HCT116 (cell line): ENCODE data around the gene OXTR. TPM values are rescaled to one million over a fixed set of nuclear protein-coding genes. Genes with fewer than 3 reads are reported as not detected.

Experiments
- ATAC-seq: fragments of 200-7000 bp; cut with Tn5 transposase; 2 replicates; pipeline ENCODE4 v1.9.1; 2020; ENCODE audit warnings: mild to moderate bottlenecking, moderate library complexity
- BruUV-seq: library from RNA; stranded (reverse); fragments of 400-500 nt; replicated peaks from 2 replicates; lab custom pipeline; 2021; lab: Mats Ljungman, UMichigan
- CTCF ChIA-PET: fragments of 300-600 bp; sonication (Branson Sonifier 250); formaldehyde crosslinking; loops from one replicate; lab custom pipeline; 2021; ENCODE audit warnings: antibody characterized with exemption; lab: Charles Lee
- POLR2A ChIA-PET: fragments of 300-600, 350-600 bp; sonication (Branson Sonifier 250); formaldehyde crosslinking; loops from one replicate; lab custom pipeline; 2021; ENCODE audit warnings: antibody characterized with exemption; lab: Charles Lee
- RAD21 ChIA-PET, 2 experiments: fragments of 300-600 bp; sonication (Branson Sonifier 250); formaldehyde crosslinking; loops; one replicate each; lab custom pipeline; 2023; ENCODE audit warnings: low total read pairs in 2 of 2; ENCODE audit not compliant: uncharacterized antibody in 2 of 2, unreplicated experiment in 2 of 2, low non-redundant PET in 1 of 2; lab: Charles Lee
- DNase-seq: peaks from one replicate; pipeline ENCODE4 v3.0.0-alpha.2; 2010; ENCODE audit warnings: low read depth, low spot score
- H2AFZ ChIP-seq: fragments of 200-600 bp; shearing (Covaris generic), sonication (generic); 2 replicates; pipeline ENCODE4 v1.6.1; 2017; ENCODE audit warnings: low read depth, mixed run types, mixed read lengths, antibody characterized with exemption, low read length; ENCODE audit not compliant: poor library complexity, severe bottlenecking
- H3K27ac ChIP-seq: 2 replicates; pipeline ENCODE4 v1.5.1; 2012; ENCODE audit warnings: low read depth, low read length
- H3K27me3 ChIP-seq: fragments of 200-600 bp; sonication (generic); 2 replicates; pipeline ENCODE4 v1.6.1; 2016; ENCODE audit warnings: mixed run types, low read length, mixed read lengths; ENCODE audit not compliant: insufficient read depth
- H3K36me3 ChIP-seq, 2 experiments: fragments of 200-500 bp in 1 of 2; fragments of 200-600 bp in 1 of 2; sonication (Bioruptor generic) in 1 of 2; sonication (generic) in 1 of 2; 2 replicates each; pipeline versions ENCODE4 v1.5.1 to v1.6.1; 2014 to 2016; ENCODE audit warnings: low read length in 2 of 2, inconsistent platforms in 1 of 2, mixed read lengths in 1 of 2, mixed run types in 1 of 2; ENCODE audit not compliant: insufficient read depth in 2 of 2, control insufficient read depth in 1 of 2
- H3K4me1 ChIP-seq, 2 experiments: fragments of 200-600 bp in 1 of 2; sonication (generic) in 1 of 2; 2 replicates each; pipeline versions ENCODE4 v1.5.1 to v1.6.1; 2012 to 2017; ENCODE audit warnings: low read length in 2 of 2, inconsistent platforms in 1 of 2, mild to moderate bottlenecking in 1 of 2, mixed read lengths in 1 of 2, mixed run types in 1 of 2, moderate library complexity in 1 of 2; ENCODE audit not compliant: insufficient read depth in 2 of 2, control insufficient read depth in 1 of 2
- H3K4me2 ChIP-seq: fragments of 200-600 bp; sonication (generic); 2 replicates; pipeline ENCODE4 v1.6.1; 2017; ENCODE audit warnings: mixed run types, low read length, mixed read lengths
- H3K4me3 ChIP-seq, 2 experiments: fragments of 200-600 bp in 1 of 2; sonication (generic) in 1 of 2; replicated peaks in 1 of 2; 2 replicates each; pipeline ENCODE4 v1.5.1; 2011 to 2016; ENCODE audit warnings: low read length in 2 of 2, control low read depth in 1 of 2, low read depth in 1 of 2, mild to moderate bottlenecking in 1 of 2, mixed read lengths in 1 of 2, mixed run types in 1 of 2
- H3K79me2 ChIP-seq: fragments of 200-600 bp; sonication (generic); 2 replicates; pipeline ENCODE4 v1.6.1; 2017; ENCODE audit warnings: mild to moderate bottlenecking, mixed run types, low read length, moderate library complexity, mixed read lengths; ENCODE audit not compliant: insufficient read depth
- H3K9ac ChIP-seq: fragments of 200-600 bp; sonication (generic); 2 replicates; pipeline ENCODE4 v1.6.1; 2016; ENCODE audit warnings: low read length, mixed read lengths
- H3K9me2 ChIP-seq: fragments of 200-600 bp; sonication (generic), shearing (Covaris generic); 2 replicates; pipeline ENCODE4 v1.6.1; 2017; ENCODE audit warnings: mixed run types, mild to moderate bottlenecking, moderate library complexity; ENCODE audit not compliant: insufficient read depth
- H3K9me3 ChIP-seq, 2 experiments: fragments of 200-500 bp in 1 of 2; fragments of 200-600 bp in 1 of 2; sonication (Bioruptor generic) in 1 of 2; sonication (generic) in 1 of 2; 2 replicates each; pipeline ENCODE4 v1.6.1; 2014 to 2017; ENCODE audit warnings: low read length in 2 of 2, mixed read lengths in 2 of 2, inconsistent platforms in 1 of 2, low read depth in 1 of 2, mild to moderate bottlenecking in 1 of 2, mixed run types in 1 of 2, moderate library complexity in 1 of 2; ENCODE audit not compliant: control insufficient read depth in 1 of 2, insufficient read depth in 1 of 2
- H4K20me1 ChIP-seq: fragments of 200-600 bp; sonication (generic), shearing (Covaris generic); 2 replicates; pipeline ENCODE4 v1.6.1; 2017; ENCODE audit warnings: mixed run types, mild to moderate bottlenecking, moderate library complexity; ENCODE audit not compliant: insufficient read depth
- ATF3 ChIP-seq: IDR thresholded peaks from 2 replicates; pipeline ENCODE4 v1.6.1; 2012
- CEBPB ChIP-seq: IDR thresholded peaks from 2 replicates; pipeline ENCODE4 v1.6.1; 2012; ENCODE audit warnings: low read depth
- FOSL1 ChIP-seq: IDR thresholded peaks from 2 replicates; pipeline ENCODE4 v1.6.1; 2012; ENCODE audit warnings: low read depth
- POLR2AphosphoS5 ChIP-seq: IDR thresholded peaks from 2 replicates; pipeline ENCODE4 v1.6.1; 2011; ENCODE audit warnings: mild to moderate bottlenecking, low read depth, low read length, moderate library complexity
- SIN3A ChIP-seq: IDR thresholded peaks from 2 replicates; pipeline ENCODE4 v1.6.1; 2012; ENCODE audit warnings: low read depth
- SP1 ChIP-seq: IDR thresholded peaks from 2 replicates; pipeline ENCODE4 v1.6.1; 2012; ENCODE audit warnings: low read depth
- SRF ChIP-seq: IDR thresholded peaks from 2 replicates; pipeline ENCODE4 v1.6.1; 2012; ENCODE audit warnings: low read depth
- ZFX ChIP-seq: fragments of 450-650 bp; IDR thresholded peaks from 2 replicates; pipeline ENCODE4 v1.6.1; 2017
- intact Hi-C: fragments of 100-400 bp; cut with micrococcal nuclease; formaldehyde crosslinking; loops from 2 replicates; pipeline ENCODE4 v1.10.0; 2022
- total RNA-seq: library from RNA; stranded (reverse); gene quantifications from one replicate; pipeline ENCODE4 v1.2.1, GENCODE V29; 2021; ENCODE audit not compliant: unreplicated experiment

The OXTR gene
- total RNA-seq, 1 experiment from 2014 or later, result 1.3 TPM

- Histone ChIP-seq H4K20me1 (no peaks in the 10 kb centered on the region), H3K4me1 (no peaks in the 10 kb centered on the region), H2AFZ (no peak overlapping the region), H3K9me3 (peaks cover 0 to 5% of the 10 kb centered on the region in 2 experiments; a peak in 1 of 4 replicates), H3K4me2 (no peak overlapping the region), H3K79me2 (no peaks in the 10 kb centered on the region), H3K9me2 (no peaks in the 10 kb centered on the region), H3K4me3 (no peak overlapping the region), H3K36me3 (no peaks in the 10 kb centered on the region)
- intact Hi-C loops, result no loop called here
- ChIA-PET CTCF (no interaction called here), RAD21 (no interaction called here), POLR2A (no interaction called here)
- no peak for DNase-seq
- TF ChIP-seq ZFX (no peak), CEBPB (no peak), ATF3 (no peak), SP1 (no peak), POLR2AphosphoS5 (no peak), SRF (no peak)
- TF ChIP-seq, all 23 proteins: peak for 0
- H3K9ac ChIP-seq, result no peak overlapping the region
- no peaks in the 10 kb centered on the region for H3K27me3 ChIP-seq
- BruUV-seq, result no TSS peak
- no peak overlapping the region for H3K27ac ChIP-seq
- no peak for ATAC-seq
These were observed 36.4 kb upstream of the OXTR start for GRCh38 chr3:8805774-8806173.

- DNase-seq (no peak), ATAC-seq (no peak)
- no peak overlapping the region for H3K9ac ChIP-seq
- H3K9me3 ChIP-seq, result peaks cover 0 to 5% of the 10 kb centered on the region in 2 experiments; a peak in 1 of 4 replicates
- BruUV-seq, result no TSS peak
- H3K27ac ChIP-seq, result no peak overlapping the region
- H3K4me1 ChIP-seq, result no peaks in the 10 kb centered on the region
- no peaks in the 10 kb centered on the region for H3K27me3 ChIP-seq
- no peaks in the 10 kb centered on the region for H3K36me3 ChIP-seq
- H3K79me2 ChIP-seq, result no peaks in the 10 kb centered on the region
- no peaks in the 10 kb centered on the region for H3K9me2 ChIP-seq
- intact Hi-C loops, result no loop called here
- H3K4me3 ChIP-seq, result no peak overlapping the region
- H3K4me2 ChIP-seq, result no peak overlapping the region
- H4K20me1 ChIP-seq, result no peaks in the 10 kb centered on the region
- ChIA-PET POLR2A (no interaction called here), CTCF (no interaction called here), RAD21 (no interaction called here)
- no peak overlapping the region for H2AFZ ChIP-seq
- no peak for TF ChIP-seq FOSL1
- TF ChIP-seq SRF, result no peak
- TF ChIP-seq SIN3A, result no peak
- TF ChIP-seq, all 23 proteins: peak for 0
These were observed 32.8 kb upstream of the OXTR start for GRCh38 chr3:8802256-8802655.
